HG03045 (cell line): Measurements from ENCODE around the gene GLRX3.

ENCODE experiments used
- ATAC-seq: cut with Tn5 transposase; IDR thresholded peaks from one replicate; pipeline ENCODE4 v1.9.1; 2021; ENCODE audit warnings: mild to moderate bottlenecking, moderate library complexity; ENCODE audit not compliant: unreplicated experiment

The GLRX3 gene

DNA sequence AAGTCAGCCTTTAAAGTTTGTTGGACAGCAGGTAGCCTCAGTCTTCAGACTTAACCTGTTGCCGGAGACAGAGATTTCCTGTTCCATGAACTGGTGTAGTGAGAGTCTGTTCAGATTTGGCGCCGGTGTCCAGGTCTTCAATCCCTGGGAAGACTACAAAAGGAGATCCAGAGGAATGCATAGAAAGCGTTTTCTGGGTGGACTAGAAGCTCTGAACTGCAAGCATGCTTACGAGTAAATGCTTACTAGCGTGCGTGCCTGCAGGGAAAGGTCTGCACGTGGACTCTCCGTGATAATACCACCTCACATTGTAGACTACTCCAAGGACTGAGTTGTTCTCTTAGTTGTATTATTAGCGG, 878 bp downstream of the GLRX3 start:
- ATAC-seq = no peak

GRCh38 chr10:130137659-130138478, 1.7 kb downstream of the GLRX3 start:
- no peak for ATAC-seq

DNA sequence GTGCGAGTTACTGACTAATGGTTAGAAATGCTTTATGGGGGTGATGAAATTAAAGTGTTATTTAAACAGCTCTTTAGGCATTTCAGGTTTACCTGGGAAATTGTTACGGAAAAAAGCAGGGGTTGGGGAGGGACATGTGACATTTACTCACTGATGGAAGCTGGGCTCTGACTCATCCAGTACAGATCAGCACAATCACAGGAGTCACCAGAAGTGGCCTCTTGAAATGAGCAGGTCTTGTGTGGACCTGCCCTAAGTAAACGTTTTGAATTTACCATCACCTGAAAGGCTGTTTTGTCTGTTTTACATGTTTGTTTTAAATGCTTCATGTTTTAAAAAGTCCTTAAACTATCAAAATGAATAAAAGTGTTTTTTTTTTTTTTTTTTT, 2.3 kb downstream of the GLRX3 start:
- no peak for ATAC-seq

GRCh38 chr10:130140425-130140824, 4.2 kb downstream of the GLRX3 start:
- ATAC-seq = no peak

- ATAC-seq = no peak
These were observed 4.8 kb downstream of the GLRX3 start for GRCh38 chr10:130141038-130141437.

- ATAC-seq = no peak
These were observed 5.3 kb downstream of the GLRX3 start for GRCh38 chr10:130141460-130141859.

DNA sequence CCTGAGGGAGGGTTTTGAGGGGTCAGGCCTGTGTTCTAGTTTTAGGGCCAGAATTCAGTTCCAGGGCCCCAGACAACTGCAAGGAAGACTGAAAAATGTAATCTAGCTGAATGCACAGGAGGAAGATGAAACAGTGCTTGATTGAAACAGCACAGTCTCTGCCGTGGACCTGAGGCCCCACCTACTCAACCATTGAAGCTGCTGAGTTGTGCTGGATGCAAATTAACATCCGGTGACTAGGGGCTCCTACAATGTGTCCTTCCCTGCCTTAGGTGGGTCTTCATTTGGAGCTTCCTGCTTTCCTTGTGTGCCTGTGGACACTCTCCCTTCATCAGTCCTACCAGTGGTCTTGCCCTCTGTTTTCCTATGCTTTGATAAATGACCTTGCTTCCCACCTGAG, 5.7 kb downstream of the GLRX3 start:
- ATAC-seq = peak; percentile 69

- no peak for ATAC-seq
These were observed 9.9 kb downstream of the GLRX3 start for GRCh38 chr10:130146042-130146441.

DNA sequence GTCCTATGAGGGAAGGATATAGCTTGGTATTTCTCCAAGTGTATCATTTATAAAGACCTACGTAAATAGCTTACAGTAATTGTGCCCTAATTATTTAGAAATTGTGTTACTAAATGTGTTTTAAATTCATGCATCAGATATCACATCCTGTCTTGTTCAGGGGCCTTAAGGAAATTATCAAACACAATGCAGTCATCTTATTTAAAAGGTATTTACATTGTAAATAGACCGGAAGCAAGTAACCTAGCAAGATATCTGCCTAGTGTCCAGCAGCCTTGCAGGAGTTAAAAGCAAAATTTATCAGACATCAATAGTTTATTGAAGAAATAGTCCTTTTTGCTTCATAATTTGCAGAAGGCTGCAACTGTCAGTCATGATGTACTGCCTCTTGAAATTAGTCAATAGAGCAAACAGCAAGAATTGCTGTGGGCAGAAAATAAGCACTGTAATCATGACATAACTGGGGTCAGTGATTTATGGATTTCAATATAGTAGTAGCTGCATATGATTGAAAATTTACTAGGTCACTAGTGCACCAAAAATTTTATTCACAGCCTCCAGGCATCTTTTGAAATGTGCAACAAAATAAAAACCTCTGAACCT, 23.1 kb downstream of the GLRX3 start:
- ATAC-seq = no peak

- no peak for ATAC-seq
These were observed 24.6 kb downstream of the GLRX3 start for GRCh38 chr10:130160775-130161174.

- no peak for ATAC-seq
These were observed 25.1 kb downstream of the GLRX3 start for GRCh38 chr10:130161331-130161730.

DNA sequence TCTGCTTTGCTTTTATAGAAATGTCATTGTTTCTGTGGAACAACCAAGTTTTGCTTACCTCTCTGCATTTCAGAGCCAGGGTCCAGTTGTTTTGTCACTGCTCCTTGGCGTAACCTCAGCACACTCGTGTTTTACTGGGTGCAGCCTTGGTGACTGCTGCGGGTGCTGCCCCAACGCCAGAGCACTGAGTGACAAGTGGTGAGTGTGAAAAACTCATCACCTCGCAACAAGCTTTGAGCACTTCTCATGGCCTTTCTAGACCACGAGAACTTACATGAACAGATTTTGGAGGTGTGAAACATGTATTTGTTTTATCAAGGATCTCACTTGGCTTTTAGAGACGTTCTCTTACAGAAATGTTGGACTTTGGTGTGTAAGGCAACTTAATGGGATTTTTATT, 31.0 kb downstream of the GLRX3 start:
- ATAC-seq = no peak

DNA sequence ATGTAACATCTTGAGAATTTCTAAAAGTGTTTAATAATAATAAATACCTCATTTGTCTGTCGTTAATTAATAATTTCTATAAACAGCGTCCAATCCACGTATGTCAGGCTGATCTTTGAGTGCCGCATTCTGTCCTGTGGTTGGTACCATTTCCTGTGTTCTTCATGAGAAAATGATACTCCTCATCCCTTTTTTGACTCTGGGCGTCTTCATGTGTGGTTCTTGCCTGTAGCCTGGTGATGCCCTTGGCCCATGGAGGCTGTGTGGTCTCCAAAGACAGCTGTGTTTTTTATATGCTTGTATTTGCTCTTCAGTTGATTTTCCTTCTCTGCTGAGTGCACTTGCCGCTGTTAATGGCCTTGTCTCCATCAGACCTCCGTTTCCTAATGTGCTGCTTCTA, 31.5 kb downstream of the GLRX3 start:
- no peak for ATAC-seq

DNA sequence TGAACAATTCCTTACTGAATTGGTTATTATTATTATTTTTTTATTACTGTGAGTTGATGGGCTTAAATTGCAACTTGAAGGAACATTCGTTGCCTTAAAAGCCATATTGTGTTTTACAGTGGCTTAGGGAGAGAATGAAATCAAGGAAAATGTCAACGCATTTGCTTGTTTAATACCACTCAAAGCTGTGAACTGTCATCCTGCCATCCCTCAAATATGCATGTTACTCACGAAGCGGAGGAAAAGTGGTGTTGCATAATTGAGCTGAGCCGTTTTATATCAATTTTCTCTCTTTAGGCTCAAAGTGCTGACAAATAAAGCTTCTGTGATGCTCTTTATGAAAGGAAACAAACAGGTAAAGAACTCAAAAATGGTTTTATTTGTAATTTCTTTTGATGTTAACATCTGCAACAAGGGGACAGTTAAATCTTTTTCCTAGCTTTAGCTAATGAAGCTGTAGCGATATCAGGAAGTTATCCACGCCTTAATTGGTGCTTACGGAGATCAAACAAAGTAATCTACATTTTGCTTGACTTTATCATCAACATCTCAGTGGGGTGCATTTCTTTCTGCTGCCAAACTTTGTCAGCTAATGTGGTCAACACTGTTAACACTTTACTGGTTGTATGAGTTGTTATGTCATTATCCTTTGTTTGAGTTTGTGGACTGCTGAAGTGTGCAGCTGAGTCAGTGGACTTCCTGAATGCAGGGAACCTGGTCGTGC, 33.1 kb downstream of the GLRX3 start:
- ATAC-seq = no peak

DNA sequence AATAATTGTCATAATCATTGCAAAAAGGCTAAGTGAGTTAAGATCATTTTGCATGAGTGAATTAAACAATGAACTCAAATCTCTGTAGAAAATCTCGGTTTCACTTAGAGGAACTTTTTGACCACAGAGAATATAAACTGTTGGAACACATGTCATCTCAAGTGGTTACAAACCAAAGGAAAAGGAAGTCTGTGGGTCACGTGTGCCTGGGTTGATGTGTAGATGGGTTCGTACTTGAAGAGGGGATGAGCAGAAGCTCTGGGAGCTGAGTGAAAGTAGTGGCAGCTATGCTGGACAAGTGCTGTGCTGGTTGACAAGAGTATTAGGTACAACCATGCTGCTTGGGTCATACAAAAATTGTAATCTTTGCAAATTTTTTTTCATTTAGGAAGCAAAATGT, 35.0 kb downstream of the GLRX3 start:
- ATAC-seq = no peak

GRCh38 chr10:130174328-130174727, 38.1 kb downstream of the GLRX3 start:
- no peak for ATAC-seq

DNA sequence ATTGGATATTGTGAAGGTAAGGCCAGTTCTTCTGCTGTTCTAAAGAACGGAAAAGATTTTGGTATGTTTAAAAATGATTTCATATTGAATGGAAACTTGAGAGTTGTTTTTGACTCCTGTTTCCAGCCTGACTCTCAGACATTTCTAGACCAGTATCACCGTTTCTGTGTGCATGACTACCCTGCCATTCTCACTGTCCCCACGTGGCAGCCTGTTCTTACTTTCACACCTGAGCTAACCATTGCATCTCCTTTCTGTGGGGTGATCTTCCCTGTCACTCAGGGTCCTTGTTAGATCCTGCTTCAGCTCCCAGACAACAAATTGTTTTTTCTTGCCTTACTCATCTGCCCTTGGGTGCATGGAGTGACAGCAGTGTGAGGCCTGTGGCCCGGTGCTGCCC, 38.9 kb downstream of the GLRX3 start:
- ATAC-seq = no peak

GRCh38 chr10:130177250-130177649, 41.1 kb downstream of the GLRX3 start:
- no peak for ATAC-seq

DNA sequence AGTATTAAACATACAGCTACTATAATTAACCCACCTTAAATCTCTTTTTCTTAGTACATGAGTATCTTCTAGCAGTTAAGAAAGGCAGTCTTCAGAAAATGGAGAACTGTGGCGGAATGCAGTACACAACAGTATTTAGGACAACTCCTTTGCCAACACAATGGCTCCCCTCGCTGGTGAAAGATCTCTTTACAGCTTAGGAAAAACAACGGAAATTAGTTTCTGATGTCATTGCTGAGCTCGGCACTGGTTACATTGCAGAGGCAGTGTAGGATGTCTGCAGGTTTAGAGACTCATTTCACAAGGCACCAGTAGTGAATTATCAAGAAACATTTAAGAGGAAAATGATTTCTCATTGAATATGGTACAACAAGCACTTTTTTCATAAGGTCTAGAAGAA, 43.4 kb downstream of the GLRX3 start:
- ATAC-seq = no peak

DNA sequence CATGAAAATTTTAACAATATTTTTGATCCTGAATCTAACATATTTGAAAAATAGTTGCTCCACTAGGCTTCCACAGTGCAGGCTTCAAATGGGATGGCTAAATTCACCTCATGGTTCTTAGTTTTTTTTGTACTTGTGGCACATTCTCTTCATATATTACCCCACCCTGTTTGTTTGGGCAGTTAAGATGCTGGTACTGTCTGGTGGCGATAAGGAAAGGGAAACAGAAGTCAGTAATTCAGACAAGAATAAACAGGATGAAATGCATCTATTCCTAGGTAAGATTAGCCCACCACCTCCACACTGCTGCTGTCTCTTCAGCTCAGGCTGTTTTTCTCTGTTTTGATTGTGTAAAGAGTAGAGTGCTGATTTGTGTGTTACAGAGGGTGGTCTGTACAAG, 44.2 kb downstream of the GLRX3 start:
- ATAC-seq = no peak

DNA sequence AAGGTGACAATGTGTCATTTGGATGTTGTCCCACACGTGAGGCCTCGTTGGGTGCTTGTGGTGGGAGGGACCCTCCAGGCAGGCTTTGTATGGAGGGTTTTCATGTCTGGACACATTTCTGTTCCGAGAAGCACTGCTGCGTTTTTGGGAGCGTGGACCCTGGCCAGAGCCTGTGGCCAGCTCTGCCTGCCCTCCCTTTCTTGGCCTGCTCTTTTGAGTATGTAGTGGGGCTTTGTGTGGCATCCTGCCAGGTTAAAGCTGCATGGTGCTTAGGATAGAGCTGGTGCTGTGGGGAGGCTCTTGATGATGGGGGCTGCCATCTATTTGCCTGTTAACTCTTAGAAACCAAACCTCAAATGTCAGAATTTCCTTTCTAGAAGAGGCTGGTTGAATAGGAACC, 45.7 kb downstream of the GLRX3 start:
- no peak for ATAC-seq

DNA sequence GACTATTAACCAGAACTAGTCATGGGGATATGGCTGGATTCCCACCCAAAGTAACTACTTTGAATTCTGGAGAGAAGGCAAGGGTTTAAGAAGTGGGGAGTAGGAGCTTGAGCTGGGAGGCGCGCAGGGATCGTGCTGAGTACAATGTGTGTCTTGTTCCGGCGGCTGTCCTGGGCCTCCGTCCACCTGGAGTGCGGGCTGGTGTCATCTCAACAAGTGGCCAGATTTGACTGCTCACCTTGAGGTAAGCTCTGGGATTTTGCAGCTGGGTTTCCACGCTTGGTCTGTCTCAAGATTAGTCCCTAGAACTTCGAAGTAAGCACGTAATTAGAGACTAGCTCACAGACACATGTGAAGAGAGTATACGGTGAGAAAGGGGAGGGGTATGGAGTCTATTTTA, 49.4 kb downstream of the GLRX3 start:
- ATAC-seq = no peak
